Neural cell (in vitro differentiated cells): Measurements from ENCODE around the gene RYR3. TPM values are rescaled to one million over a fixed set of nuclear protein-coding genes. Genes with fewer than 3 reads are reported as not detected.

Experiments
- H2AFZ ChIP-seq: fragments of 200-600, 300-800 bp; sonication (generic), shearing (Covaris generic); 2 replicates; pipeline ENCODE4 v1.6.0; 2014; ENCODE audit warnings: low read depth, mild to moderate bottlenecking, antibody characterized with exemption, low read length, moderate library complexity
- H3F3A ChIP-seq: fragments of 200-600 bp; shearing (Covaris generic); 2 replicates; pipeline ENCODE4 v1.6.1; 2016; ENCODE audit warnings: mild to moderate bottlenecking, moderate library complexity, mixed read lengths, antibody characterized with exemption, low read length; ENCODE audit not compliant: insufficient read depth, poor library complexity, severe bottlenecking
- H3K27ac ChIP-seq: fragments of 200-600, 300-800 bp; sonication (generic), shearing (Covaris generic); 2 replicates; pipeline ENCODE4 v1.5.1; 2014; ENCODE audit warnings: mild to moderate bottlenecking, low read length, moderate library complexity
- H3K27me3 ChIP-seq: fragments of 300-800, 200-600 bp; sonication (generic), shearing (Covaris generic); 2 replicates; pipeline ENCODE4 v1.6.0; 2014; ENCODE audit warnings: mild to moderate bottlenecking, low read depth, low read length, moderate library complexity; ENCODE audit not compliant: insufficient read depth
- H3K36me3 ChIP-seq: fragments of 300-800, 200-600 bp; sonication (generic), shearing (Covaris generic); 2 replicates; pipeline ENCODE4 v1.5.1; 2014; ENCODE audit warnings: mild to moderate bottlenecking, antibody characterized with exemption, low read length, moderate library complexity; ENCODE audit not compliant: insufficient read depth
- H3K4me2 ChIP-seq: fragments of 300-800, 200-600 bp; sonication (generic), shearing (Covaris generic); 2 replicates; pipeline ENCODE4 v1.6.0; 2014; ENCODE audit warnings: mild to moderate bottlenecking, low read length
- H3K4me3 ChIP-seq: fragments of 300-800, 200-600 bp; sonication (generic), shearing (Covaris generic); 2 replicates; pipeline ENCODE4 v1.5.1; 2014; ENCODE audit warnings: mild to moderate bottlenecking, low read length, moderate library complexity
- H3K79me2 ChIP-seq: fragments of 200-600 bp; shearing (Covaris generic); replicated peaks from 2 replicates; pipeline ENCODE4 v1.6.0; 2014; ENCODE audit warnings: mild to moderate bottlenecking, low read length, moderate library complexity; ENCODE audit not compliant: insufficient read depth
- H3K9ac ChIP-seq: fragments of 300-800, 200-600 bp; sonication (generic), shearing (Covaris generic); 2 replicates; pipeline ENCODE4 v1.6.1; 2016; ENCODE audit warnings: mild to moderate bottlenecking, low read length, mixed read lengths
- H3K9me2 ChIP-seq: fragments of 200-600 bp; shearing (Covaris generic); 2 replicates; pipeline ENCODE4 v1.6.1; 2016; ENCODE audit warnings: mild to moderate bottlenecking, low read length, mixed read lengths; ENCODE audit not compliant: insufficient read depth
- H3K9me3 ChIP-seq: fragments of 200-600, 300-800 bp; sonication (generic), shearing (Covaris generic); 2 replicates; pipeline ENCODE4 v1.6.1; 2016; ENCODE audit warnings: mild to moderate bottlenecking, mixed run types, low read length, moderate library complexity, mixed read lengths
- H4K20me1 ChIP-seq: fragments of 200-600 bp; shearing (Covaris generic); 2 replicates; pipeline ENCODE4 v1.6.1; 2016; ENCODE audit warnings: mild to moderate bottlenecking, mixed run types; ENCODE audit not compliant: insufficient read depth
- CTCF ChIP-seq: fragments of 450-650 bp; IDR thresholded peaks from 2 replicates; pipeline ENCODE4 v1.5.1; 2014; ENCODE audit warnings: antibody characterized with exemption, mild to moderate bottlenecking, moderate library complexity; ENCODE audit not compliant: poor library complexity, severe bottlenecking
- EP300 ChIP-seq: fragments of 450-650 bp; conservative IDR thresholded peaks from 2 replicates; pipeline ENCODE4 v1.6.1; 2014; ENCODE audit warnings: antibody characterized with exemption, mild to moderate bottlenecking, moderate library complexity; ENCODE audit not compliant: poor library complexity, severe bottlenecking
- EZH2 ChIP-seq: fragments of 200-600, 300-800 bp; shearing (Covaris generic), sonication (generic); IDR thresholded peaks from 2 replicates; pipeline ENCODE4 v1.6.1; 2014; ENCODE audit warnings: antibody characterized with exemption, low read length, borderline replicate concordance, mild to moderate bottlenecking; ENCODE audit not compliant: insufficient read depth, poor library complexity, severe bottlenecking
- POLR2AphosphoS5 ChIP-seq: IDR thresholded peaks from 2 replicates; pipeline ENCODE4 v1.6.1; 2012
- RAD21 ChIP-seq: fragments of 450-650 bp; conservative IDR thresholded peaks from 2 replicates; pipeline ENCODE4 v1.6.1; 2014; ENCODE audit warnings: antibody characterized with exemption, mild to moderate bottlenecking, moderate library complexity
- REST ChIP-seq: IDR thresholded peaks from 2 replicates; pipeline ENCODE4 v1.6.1; 2012; ENCODE audit warnings: borderline replicate concordance
- SMC3 ChIP-seq: fragments of 450-650 bp; conservative IDR thresholded peaks from 2 replicates; pipeline ENCODE4 v1.6.1; 2014; ENCODE audit warnings: antibody characterized with exemption, mild to moderate bottlenecking, moderate library complexity; ENCODE audit not compliant: poor library complexity
- TAF1 ChIP-seq: IDR thresholded peaks from 2 replicates; pipeline ENCODE4 v1.6.1; 2012; ENCODE audit warnings: low read depth
- polyA plus RNA-seq: library from polyadenylated mRNA; depleted of rRNA; stranded (reverse); fragments of >200 nt; gene quantifications from 2 replicates; pipeline ENCODE4 v1.2.3, GENCODE V29; 2014

RYR3 gene
- polyA plus RNA-seq, 1 donor from 2014 or later, result 12.6 TPM

GRCh38 chr15:33380406-33380805 lies 69.6 kb downstream of the RYR3 start:
- Histone ChIP-seq H4K20me1 (no peaks in the 10 kb centered on the region), H3K9me3 (no peaks in the 10 kb centered on the region), H3K9ac (no peak overlapping the region), H3F3A (no peaks in the 10 kb centered on the region), H3K4me3 (no peak overlapping the region), H3K79me2 (no peaks in the 10 kb centered on the region), H3K9me2 (no peaks in the 10 kb centered on the region), H3K4me2 (no peak overlapping the region), H3K27me3 (no peaks in the 10 kb centered on the region), H3K36me3 (no peaks in the 10 kb centered on the region), H2AFZ (no peak overlapping the region), H3K27ac (peak overlapping the region; percentile 9)
- TF ChIP-seq TAF1 (no peak), SMC3 (no peak), EP300 (no peak), CTCF (no peak), POLR2AphosphoS5 (no peak)

GRCh38 chr15:33382491-33382890 lies 71.7 kb downstream of the RYR3 start:
- no peak overlapping the region for H3K9ac ChIP-seq
- H4K20me1 ChIP-seq, result no peaks in the 10 kb centered on the region
- no peaks in the 10 kb centered on the region for H3F3A ChIP-seq
- H3K36me3 ChIP-seq, result no peaks in the 10 kb centered on the region
- H3K4me3 ChIP-seq, result no peak overlapping the region
- H3K27me3 ChIP-seq, result no peaks in the 10 kb centered on the region
- H3K79me2 ChIP-seq, result no peaks in the 10 kb centered on the region
- H3K4me2 ChIP-seq, result no peak overlapping the region
- H2AFZ ChIP-seq, result no peak overlapping the region
- H3K9me3 ChIP-seq, result no peaks in the 10 kb centered on the region
- no peak for TF ChIP-seq CTCF
- no peak for TF ChIP-seq RAD21
- TF ChIP-seq EZH2, result no peak
- TF ChIP-seq SMC3, result no peak
- TF ChIP-seq TAF1, result no peak
- TF ChIP-seq POLR2AphosphoS5, result no peak
- no peak for TF ChIP-seq REST
- no peaks in the 10 kb centered on the region for H3K9me2 ChIP-seq
- no peak overlapping the region for H3K27ac ChIP-seq
